HCT116 (cell line): ENCODE results near the gene NUMA1. TPM values are rescaled to one million over a fixed set of nuclear protein-coding genes. Genes with fewer than 3 reads are reported as not detected.

Experiments
- ATAC-seq: fragments of 200-7000 bp; cut with Tn5 transposase; 2 replicates; pipeline ENCODE4 v1.9.1; 2020; ENCODE audit warnings: mild to moderate bottlenecking, moderate library complexity
- BruUV-seq: library from RNA; stranded (reverse); fragments of 400-500 nt; replicated peaks from 2 replicates; lab custom pipeline; 2021; lab: Mats Ljungman, UMichigan
- CTCF ChIA-PET: fragments of 300-600 bp; sonication (Branson Sonifier 250); formaldehyde crosslinking; loops from one replicate; lab custom pipeline; 2021; ENCODE audit warnings: antibody characterized with exemption; lab: Charles Lee
- POLR2A ChIA-PET: fragments of 300-600, 350-600 bp; sonication (Branson Sonifier 250); formaldehyde crosslinking; loops from one replicate; lab custom pipeline; 2021; ENCODE audit warnings: antibody characterized with exemption; lab: Charles Lee
- RAD21 ChIA-PET, 2 experiments: fragments of 300-600 bp; sonication (Branson Sonifier 250); formaldehyde crosslinking; loops; one replicate each; lab custom pipeline; 2023; ENCODE audit warnings: low total read pairs in 2 of 2; ENCODE audit not compliant: uncharacterized antibody in 2 of 2, unreplicated experiment in 2 of 2, low non-redundant PET in 1 of 2; lab: Charles Lee
- DNase-seq: peaks from one replicate; pipeline ENCODE4 v3.0.0-alpha.2; 2010; ENCODE audit warnings: low read depth, low spot score
- H2AFZ ChIP-seq: fragments of 200-600 bp; shearing (Covaris generic), sonication (generic); 2 replicates; pipeline ENCODE4 v1.6.1; 2017; ENCODE audit warnings: low read depth, mixed run types, mixed read lengths, antibody characterized with exemption, low read length; ENCODE audit not compliant: poor library complexity, severe bottlenecking
- H3K27ac ChIP-seq: 2 replicates; pipeline ENCODE4 v1.5.1; 2012; ENCODE audit warnings: low read depth, low read length
- H3K27me3 ChIP-seq: fragments of 200-600 bp; sonication (generic); 2 replicates; pipeline ENCODE4 v1.6.1; 2016; ENCODE audit warnings: mixed run types, low read length, mixed read lengths; ENCODE audit not compliant: insufficient read depth
- H3K36me3 ChIP-seq, 2 experiments: fragments of 200-500 bp in 1 of 2; fragments of 200-600 bp in 1 of 2; sonication (Bioruptor generic) in 1 of 2; sonication (generic) in 1 of 2; 2 replicates each; pipeline versions ENCODE4 v1.5.1 to v1.6.1; 2014 to 2016; ENCODE audit warnings: low read length in 2 of 2, inconsistent platforms in 1 of 2, mixed read lengths in 1 of 2, mixed run types in 1 of 2; ENCODE audit not compliant: insufficient read depth in 2 of 2, control insufficient read depth in 1 of 2
- H3K4me1 ChIP-seq, 2 experiments: fragments of 200-600 bp in 1 of 2; sonication (generic) in 1 of 2; 2 replicates each; pipeline versions ENCODE4 v1.5.1 to v1.6.1; 2012 to 2017; ENCODE audit warnings: low read length in 2 of 2, inconsistent platforms in 1 of 2, mild to moderate bottlenecking in 1 of 2, mixed read lengths in 1 of 2, mixed run types in 1 of 2, moderate library complexity in 1 of 2; ENCODE audit not compliant: insufficient read depth in 2 of 2, control insufficient read depth in 1 of 2
- H3K4me2 ChIP-seq: fragments of 200-600 bp; sonication (generic); 2 replicates; pipeline ENCODE4 v1.6.1; 2017; ENCODE audit warnings: mixed run types, low read length, mixed read lengths
- H3K4me3 ChIP-seq, 2 experiments: fragments of 200-600 bp in 1 of 2; sonication (generic) in 1 of 2; replicated peaks in 1 of 2; 2 replicates each; pipeline ENCODE4 v1.5.1; 2011 to 2016; ENCODE audit warnings: low read length in 2 of 2, control low read depth in 1 of 2, low read depth in 1 of 2, mild to moderate bottlenecking in 1 of 2, mixed read lengths in 1 of 2, mixed run types in 1 of 2
- H3K79me2 ChIP-seq: fragments of 200-600 bp; sonication (generic); 2 replicates; pipeline ENCODE4 v1.6.1; 2017; ENCODE audit warnings: mild to moderate bottlenecking, mixed run types, low read length, moderate library complexity, mixed read lengths; ENCODE audit not compliant: insufficient read depth
- H3K9ac ChIP-seq: fragments of 200-600 bp; sonication (generic); 2 replicates; pipeline ENCODE4 v1.6.1; 2016; ENCODE audit warnings: low read length, mixed read lengths
- H3K9me2 ChIP-seq: fragments of 200-600 bp; sonication (generic), shearing (Covaris generic); 2 replicates; pipeline ENCODE4 v1.6.1; 2017; ENCODE audit warnings: mixed run types, mild to moderate bottlenecking, moderate library complexity; ENCODE audit not compliant: insufficient read depth
- H3K9me3 ChIP-seq, 2 experiments: fragments of 200-500 bp in 1 of 2; fragments of 200-600 bp in 1 of 2; sonication (Bioruptor generic) in 1 of 2; sonication (generic) in 1 of 2; 2 replicates each; pipeline ENCODE4 v1.6.1; 2014 to 2017; ENCODE audit warnings: low read length in 2 of 2, mixed read lengths in 2 of 2, inconsistent platforms in 1 of 2, low read depth in 1 of 2, mild to moderate bottlenecking in 1 of 2, mixed run types in 1 of 2, moderate library complexity in 1 of 2; ENCODE audit not compliant: control insufficient read depth in 1 of 2, insufficient read depth in 1 of 2
- H4K20me1 ChIP-seq: fragments of 200-600 bp; sonication (generic), shearing (Covaris generic); 2 replicates; pipeline ENCODE4 v1.6.1; 2017; ENCODE audit warnings: mixed run types, mild to moderate bottlenecking, moderate library complexity; ENCODE audit not compliant: insufficient read depth
- CEBPB ChIP-seq: IDR thresholded peaks from 2 replicates; pipeline ENCODE4 v1.6.1; 2012; ENCODE audit warnings: low read depth
- EGR1 ChIP-seq: IDR thresholded peaks from 2 replicates; pipeline ENCODE4 v1.6.1; 2012; ENCODE audit warnings: low read depth
- ELF1 ChIP-seq: IDR thresholded peaks from 2 replicates; pipeline ENCODE4 v1.6.1; 2012; ENCODE audit warnings: low read depth, borderline replicate concordance
- JUND ChIP-seq: IDR thresholded peaks from 2 replicates; pipeline ENCODE4 v1.6.1; 2012
- RAD21 ChIP-seq: IDR thresholded peaks from 2 replicates; pipeline ENCODE4 v1.6.1; 2012; ENCODE audit warnings: low read depth, mild to moderate bottlenecking
- TCF7L2 ChIP-seq: IDR thresholded peaks from 2 replicates; pipeline ENCODE4 v1.7.0; 2011; ENCODE audit warnings: borderline replicate concordance, inconsistent platforms; ENCODE audit not compliant: insufficient read depth, insufficient read length; ENCODE audit errors: extremely low read depth
- ZNF274 ChIP-seq: fragments of 200-500 bp; sonication (Bioruptor generic); IDR thresholded peaks from 2 replicates; pipeline ENCODE4 v1.6.1; 2014; ENCODE audit warnings: mild to moderate bottlenecking, low read depth, low read length, inconsistent platforms
- intact Hi-C: fragments of 100-400 bp; cut with micrococcal nuclease; formaldehyde crosslinking; loops from 2 replicates; pipeline ENCODE4 v1.10.0; 2022
- total RNA-seq: library from RNA; stranded (reverse); gene quantifications from one replicate; pipeline ENCODE4 v1.2.1, GENCODE V29; 2021; ENCODE audit not compliant: unreplicated experiment
- TF ChIP-seq, protein P1 (sequence below): IDR thresholded peaks from 2 replicates; pipeline ENCODE4 v1.6.1; 2012
- TF ChIP-seq, protein P2 (sequence below), 3 experiments: fragments of 200-600 bp in 1 of 3; sonication (generic) in 1 of 3; IDR thresholded peaks in 2 of 3; conservative IDR thresholded peaks in 1 of 3; 2 replicates each; pipeline ENCODE4 v1.5.1; 2012 to 2017; ENCODE audit warnings: low read depth in 2 of 3, low read length in 2 of 3, antibody characterized with exemption in 1 of 3, borderline replicate concordance in 1 of 3, control low read depth in 1 of 3, mild to moderate bottlenecking in 1 of 3, mixed read lengths in 1 of 3, mixed run types in 1 of 3, moderate library complexity in 1 of 3; ENCODE audit not compliant: insufficient read depth in 1 of 3
- TF ChIP-seq, protein P3 (sequence below): IDR thresholded peaks from 2 replicates; pipeline ENCODE4 v1.6.1; 2012; ENCODE audit warnings: low read depth

Gene NUMA1
- total RNA-seq, 1 experiment from 2014 or later: 133 TPM

DNA sequence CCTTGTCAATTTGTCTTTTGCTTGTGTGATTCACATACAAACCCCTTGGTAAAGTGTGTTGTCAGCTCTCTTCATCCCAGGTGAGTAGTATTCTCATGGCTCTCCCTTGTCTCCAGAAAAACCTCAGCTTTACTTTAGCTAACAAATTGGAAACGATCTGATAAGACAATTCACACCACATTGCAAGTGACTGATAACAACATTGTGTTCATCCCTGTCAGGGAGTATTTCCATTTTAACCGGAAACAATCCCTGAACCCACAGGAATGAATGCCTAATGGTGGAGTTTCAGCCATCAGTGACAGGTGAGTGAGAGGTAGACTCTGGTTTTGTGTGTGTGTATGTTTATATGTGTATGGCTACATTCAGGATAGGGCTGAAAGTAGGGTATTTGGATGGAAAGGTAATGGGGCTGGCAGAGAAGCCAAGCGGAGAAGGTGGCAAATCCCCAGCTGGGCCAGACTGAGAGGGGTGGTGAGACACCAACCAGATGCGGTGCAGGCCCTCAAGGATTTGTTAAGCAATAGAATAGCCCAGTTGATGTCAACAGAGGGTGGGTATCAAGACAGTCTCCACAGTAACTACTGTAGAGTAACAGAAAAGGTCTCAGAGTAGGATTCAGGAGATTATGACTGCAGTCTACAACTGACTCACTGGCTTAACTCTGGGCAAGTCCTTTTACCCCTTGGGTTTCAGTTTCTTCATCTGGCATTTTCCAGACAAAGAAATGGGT, 7.9 kb upstream of the NUMA1 start:
- Histone ChIP-seq H3K9me2 (no peaks in the 10 kb centered on the region), H3K4me3 (no peak overlapping the region), H4K20me1 (no peaks in the 10 kb centered on the region), H3K36me3 (no peaks in the 10 kb centered on the region), H2AFZ (no peak overlapping the region), H3K27ac (no peak overlapping the region), H3K4me2 (no peak overlapping the region), H3K9me3 (no peaks in the 10 kb centered on the region), H3K9ac (no peak overlapping the region), H3K79me2 (no peaks in the 10 kb centered on the region), H3K27me3 (no peaks in the 10 kb centered on the region), H3K4me1 (peaks cover 0 to 5% of the 10 kb centered on the region in 2 experiments; a peak in 1 of 4 replicates)
- no TSS peak for BruUV-seq
- intact Hi-C loops: no loop called here
- DNase-seq: no peak
- CTCF ChIA-PET: no interaction called here
- RAD21 ChIA-PET: no interaction called here
- POLR2A ChIA-PET: no interaction called here
- ATAC-seq: no peak
- TF ChIP-seq ELF1 (no peak), EGR1 (no peak), RAD21 (no peak), CEBPB (no peak), ZNF274 (no peak), JUND (no peak)

DNA sequence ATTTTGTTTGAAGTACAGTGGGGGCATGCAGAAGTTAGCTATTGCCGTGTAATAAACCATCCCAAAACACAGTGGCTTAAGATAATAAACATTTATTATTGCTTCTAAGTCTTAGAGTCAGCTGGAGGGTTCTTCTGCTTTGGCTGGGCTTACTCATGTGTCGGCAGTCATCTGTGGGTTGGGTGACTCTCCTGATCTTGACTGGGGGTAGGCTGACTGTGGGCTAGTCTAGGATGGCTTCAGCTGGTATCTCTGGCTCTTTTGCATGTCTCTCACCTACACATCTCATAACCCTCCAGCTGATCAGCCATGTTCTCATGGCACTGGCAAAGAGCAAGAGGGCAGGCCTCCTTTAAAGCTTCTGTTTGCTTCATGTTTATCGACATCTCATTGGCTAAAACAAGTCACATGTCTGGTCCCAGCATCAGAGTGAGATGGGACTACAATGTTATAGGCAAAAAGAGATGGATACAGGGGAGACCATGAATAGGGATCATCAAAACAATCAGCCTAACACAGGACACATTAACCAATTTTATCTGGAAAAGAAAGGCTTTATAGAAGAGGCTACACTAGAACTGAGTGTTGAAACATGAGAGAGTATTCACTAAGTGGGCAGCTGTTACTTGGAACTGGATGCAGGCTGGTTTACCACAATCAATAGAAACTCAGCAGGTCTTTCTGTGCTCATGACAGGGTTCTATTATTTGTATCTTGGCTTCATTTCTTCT, 5.4 kb upstream of the NUMA1 start:
- no peaks in the 10 kb centered on the region for H4K20me1 ChIP-seq
- ChIA-PET CTCF (interaction anchor here (0.9 to 1.3 kb wide), 2 partner anchors 45 to 60 kb away, joined by 3 to 5 read pairs; no protein-coding TSS in a partner anchor), POLR2A (no interaction called here), RAD21 (interaction anchor here in 1 of 2 experiments (1.2 kb wide), 1 partner anchor 60 kb away, joined by 3 read pairs; no protein-coding TSS in a partner anchor)
- no peak for DNase-seq
- H3K4me2 ChIP-seq: no peak overlapping the region
- no peak overlapping the region for H3K27ac ChIP-seq
- H3K9me2 ChIP-seq: no peaks in the 10 kb centered on the region
- H2AFZ ChIP-seq: no peak overlapping the region
- H3K79me2 ChIP-seq: no peaks in the 10 kb centered on the region
- peak; percentile 25; the same call in 1 of the 2 replicates for ATAC-seq
- peaks cover 2 to 12% of the 10 kb centered on the region in 2 experiments; a peak in 3 of 4 replicates for H3K4me1 ChIP-seq
- H3K4me3 ChIP-seq: no peak overlapping the region
- H3K9me3 ChIP-seq: no peaks in the 10 kb centered on the region
- no peaks in the 10 kb centered on the region for H3K36me3 ChIP-seq
- no peak overlapping the region for H3K9ac ChIP-seq
- intact Hi-C loops: no loop called here
- no TSS peak for BruUV-seq
- H3K27me3 ChIP-seq: no peaks in the 10 kb centered on the region
- TF ChIP-seq, protein P1, sequence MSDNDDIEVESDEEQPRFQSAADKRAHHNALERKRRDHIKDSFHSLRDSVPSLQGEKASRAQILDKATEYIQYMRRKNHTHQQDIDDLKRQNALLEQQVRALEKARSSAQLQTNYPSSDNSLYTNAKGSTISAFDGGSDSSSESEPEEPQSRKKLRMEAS: no peak
- TF ChIP-seq, protein P2, sequence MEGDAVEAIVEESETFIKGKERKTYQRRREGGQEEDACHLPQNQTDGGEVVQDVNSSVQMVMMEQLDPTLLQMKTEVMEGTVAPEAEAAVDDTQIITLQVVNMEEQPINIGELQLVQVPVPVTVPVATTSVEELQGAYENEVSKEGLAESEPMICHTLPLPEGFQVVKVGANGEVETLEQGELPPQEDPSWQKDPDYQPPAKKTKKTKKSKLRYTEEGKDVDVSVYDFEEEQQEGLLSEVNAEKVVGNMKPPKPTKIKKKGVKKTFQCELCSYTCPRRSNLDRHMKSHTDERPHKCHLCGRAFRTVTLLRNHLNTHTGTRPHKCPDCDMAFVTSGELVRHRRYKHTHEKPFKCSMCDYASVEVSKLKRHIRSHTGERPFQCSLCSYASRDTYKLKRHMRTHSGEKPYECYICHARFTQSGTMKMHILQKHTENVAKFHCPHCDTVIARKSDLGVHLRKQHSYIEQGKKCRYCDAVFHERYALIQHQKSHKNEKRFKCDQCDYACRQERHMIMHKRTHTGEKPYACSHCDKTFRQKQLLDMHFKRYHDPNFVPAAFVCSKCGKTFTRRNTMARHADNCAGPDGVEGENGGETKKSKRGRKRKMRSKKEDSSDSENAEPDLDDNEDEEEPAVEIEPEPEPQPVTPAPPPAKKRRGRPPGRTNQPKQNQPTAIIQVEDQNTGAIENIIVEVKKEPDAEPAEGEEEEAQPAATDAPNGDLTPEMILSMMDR (IDR thresholded peaks at IDR 0.05 in 2 of 3, conservative IDR thresholded peaks at IDR 0.05 in 1 of 3; ENCODE audit: borderline replicate concordance in 1 of 3, insufficient read depth in 1 of 3, low read depth in 2 of 3, low read length in 2 of 3): no peak
- TF ChIP-seq, protein P3, sequence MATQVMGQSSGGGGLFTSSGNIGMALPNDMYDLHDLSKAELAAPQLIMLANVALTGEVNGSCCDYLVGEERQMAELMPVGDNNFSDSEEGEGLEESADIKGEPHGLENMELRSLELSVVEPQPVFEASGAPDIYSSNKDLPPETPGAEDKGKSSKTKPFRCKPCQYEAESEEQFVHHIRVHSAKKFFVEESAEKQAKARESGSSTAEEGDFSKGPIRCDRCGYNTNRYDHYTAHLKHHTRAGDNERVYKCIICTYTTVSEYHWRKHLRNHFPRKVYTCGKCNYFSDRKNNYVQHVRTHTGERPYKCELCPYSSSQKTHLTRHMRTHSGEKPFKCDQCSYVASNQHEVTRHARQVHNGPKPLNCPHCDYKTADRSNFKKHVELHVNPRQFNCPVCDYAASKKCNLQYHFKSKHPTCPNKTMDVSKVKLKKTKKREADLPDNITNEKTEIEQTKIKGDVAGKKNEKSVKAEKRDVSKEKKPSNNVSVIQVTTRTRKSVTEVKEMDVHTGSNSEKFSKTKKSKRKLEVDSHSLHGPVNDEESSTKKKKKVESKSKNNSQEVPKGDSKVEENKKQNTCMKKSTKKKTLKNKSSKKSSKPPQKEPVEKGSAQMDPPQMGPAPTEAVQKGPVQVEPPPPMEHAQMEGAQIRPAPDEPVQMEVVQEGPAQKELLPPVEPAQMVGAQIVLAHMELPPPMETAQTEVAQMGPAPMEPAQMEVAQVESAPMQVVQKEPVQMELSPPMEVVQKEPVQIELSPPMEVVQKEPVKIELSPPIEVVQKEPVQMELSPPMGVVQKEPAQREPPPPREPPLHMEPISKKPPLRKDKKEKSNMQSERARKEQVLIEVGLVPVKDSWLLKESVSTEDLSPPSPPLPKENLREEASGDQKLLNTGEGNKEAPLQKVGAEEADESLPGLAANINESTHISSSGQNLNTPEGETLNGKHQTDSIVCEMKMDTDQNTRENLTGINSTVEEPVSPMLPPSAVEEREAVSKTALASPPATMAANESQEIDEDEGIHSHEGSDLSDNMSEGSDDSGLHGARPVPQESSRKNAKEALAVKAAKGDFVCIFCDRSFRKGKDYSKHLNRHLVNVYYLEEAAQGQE: no peak
- no peak for TF ChIP-seq TCF7L2
